Thoracic aorta (tissue), 2 donors: ENCODE data around the gene LRP1B. TPM values are rescaled to one million over a fixed set of nuclear protein-coding genes. Genes with fewer than 3 reads are reported as not detected.

ENCODE experiments used
- ATAC-seq: fragments of 150-250 bp; one replicate; pipeline ENCODE4 v1.8.0; 2017; ENCODE audit warnings: low read depth; ENCODE audit not compliant: insufficient number of reproducible peaks, low FRiP score
- DNase-seq: peaks from one replicate; pipeline ENCODE4 v3.0.0-alpha.2; 2020; ENCODE audit warnings: low spot score
- H3K27ac ChIP-seq, 2 donors: fragments of 200-600 bp; sonication (generic); 1 replicate in 1 of 2; 2 replicates in 1 of 2; pipeline ENCODE4 v1.5.1; 2016; ENCODE audit warnings: mild to moderate bottlenecking in 2 of 2, moderate library complexity in 2 of 2
- H3K27me3 ChIP-seq: fragments of 200-600 bp; sonication (generic); replicated peaks from 2 replicates; pipeline ENCODE4 v1.6.0; 2016; ENCODE audit warnings: mild to moderate bottlenecking; ENCODE audit not compliant: insufficient read depth
- H3K36me3 ChIP-seq: fragments of 200-600 bp; sonication (generic); one replicate; pipeline ENCODE4 v1.5.1; 2016
- H3K4me1 ChIP-seq, 2 donors: fragments of 200-600 bp; sonication (generic); 1 replicate in 1 of 2; 2 replicates in 1 of 2; pipeline versions ENCODE4 v1.5.1 to v1.6.0; 2016; ENCODE audit warnings: low read depth in 2 of 2, mild to moderate bottlenecking in 1 of 2; ENCODE audit not compliant: control insufficient read depth in 1 of 2
- H3K4me3 ChIP-seq: fragments of 200-600 bp; sonication (generic); 2 replicates; pipeline ENCODE4 v1.5.1; 2016; ENCODE audit warnings: mild to moderate bottlenecking
- H3K9me3 ChIP-seq: fragments of 200-600 bp; sonication (generic); 2 replicates; pipeline ENCODE4 v1.5.1; 2016
- total RNA-seq, 2 donors: library from RNA; depleted of rRNA; stranded (reverse); fragments of >200 nt; gene quantifications; one replicate each; pipeline versions ENCODE4 v1.1.0 to v1.2.3, GENCODE V29; 2016
- TF ChIP-seq, protein P1 (sequence below): fragments of 200-600 bp; sonication (generic); IDR thresholded peaks from one replicate; pipeline ENCODE4 v1.5.1; 2019; ENCODE audit warnings: antibody characterized with exemption

LRP1B gene
- total RNA-seq, 2 donors from 2014 or later: 0.27 to 0.28 TPM

DNA sequence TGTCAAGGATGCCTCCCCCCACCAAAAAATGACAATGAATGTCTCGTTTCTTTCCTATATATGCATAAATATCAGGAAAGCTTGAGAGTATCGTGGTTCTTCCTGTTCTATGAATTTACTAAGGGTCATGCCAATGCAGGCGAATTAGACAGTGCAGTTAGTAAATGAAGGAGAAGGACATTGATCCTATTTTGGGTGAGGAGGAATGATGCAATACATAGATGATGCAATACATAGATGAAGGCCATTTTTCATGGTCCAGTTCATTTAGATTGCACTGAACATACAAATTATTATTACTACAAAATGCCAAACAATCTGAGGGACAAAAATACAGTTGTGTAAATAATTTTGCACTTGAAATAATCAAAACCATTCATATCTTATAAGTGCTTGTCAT is 1265.0 kb downstream of the LRP1B start:
- ATAC-seq (no peak), DNase-seq (no peak)
- Histone ChIP-seq H3K4me3 (no peak overlapping the region), H3K36me3 (no peaks in the 10 kb centered on the region), H3K9me3 (no peaks in the 10 kb centered on the region), H3K4me1 (no peaks in the 10 kb centered on the region), H3K27me3 (no peaks in the 10 kb centered on the region), H3K27ac (no peak overlapping the region)
- TF ChIP-seq, protein P1, sequence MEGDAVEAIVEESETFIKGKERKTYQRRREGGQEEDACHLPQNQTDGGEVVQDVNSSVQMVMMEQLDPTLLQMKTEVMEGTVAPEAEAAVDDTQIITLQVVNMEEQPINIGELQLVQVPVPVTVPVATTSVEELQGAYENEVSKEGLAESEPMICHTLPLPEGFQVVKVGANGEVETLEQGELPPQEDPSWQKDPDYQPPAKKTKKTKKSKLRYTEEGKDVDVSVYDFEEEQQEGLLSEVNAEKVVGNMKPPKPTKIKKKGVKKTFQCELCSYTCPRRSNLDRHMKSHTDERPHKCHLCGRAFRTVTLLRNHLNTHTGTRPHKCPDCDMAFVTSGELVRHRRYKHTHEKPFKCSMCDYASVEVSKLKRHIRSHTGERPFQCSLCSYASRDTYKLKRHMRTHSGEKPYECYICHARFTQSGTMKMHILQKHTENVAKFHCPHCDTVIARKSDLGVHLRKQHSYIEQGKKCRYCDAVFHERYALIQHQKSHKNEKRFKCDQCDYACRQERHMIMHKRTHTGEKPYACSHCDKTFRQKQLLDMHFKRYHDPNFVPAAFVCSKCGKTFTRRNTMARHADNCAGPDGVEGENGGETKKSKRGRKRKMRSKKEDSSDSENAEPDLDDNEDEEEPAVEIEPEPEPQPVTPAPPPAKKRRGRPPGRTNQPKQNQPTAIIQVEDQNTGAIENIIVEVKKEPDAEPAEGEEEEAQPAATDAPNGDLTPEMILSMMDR: no peak

GRCh38 chr2:140863713-140864112 is 1267.1 kb downstream of the LRP1B start:
- ATAC-seq (no peak), DNase-seq (no peak)
- H3K36me3 ChIP-seq: no peaks in the 10 kb centered on the region
- no peaks in the 10 kb centered on the region for H3K4me1 ChIP-seq
- H3K27ac ChIP-seq: no peak overlapping the region
- no peaks in the 10 kb centered on the region for H3K9me3 ChIP-seq
- H3K4me3 ChIP-seq: no peak overlapping the region
- TF ChIP-seq, protein P1: peak; percentile 48
- no peaks in the 10 kb centered on the region for H3K27me3 ChIP-seq

DNA sequence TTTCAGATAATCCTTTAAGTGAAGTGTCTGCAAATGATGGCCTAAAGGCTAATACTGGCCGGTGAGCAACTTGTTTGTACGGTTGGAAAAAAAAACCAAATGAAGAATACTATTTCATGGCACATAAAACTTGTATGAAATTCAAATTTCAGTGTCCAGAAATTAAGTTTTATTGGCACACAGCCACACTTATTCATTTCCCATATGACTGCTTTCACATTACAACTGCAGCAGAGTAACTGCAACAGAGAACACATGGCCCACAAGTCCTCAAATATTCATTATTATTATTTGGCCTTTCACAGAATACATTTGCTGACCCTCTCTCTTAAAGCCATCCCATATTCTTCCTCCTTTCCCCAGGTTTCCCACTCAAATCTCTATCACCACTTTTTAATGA is 1268.6 kb downstream of the LRP1B start:
- Histone ChIP-seq H3K4me1 (no peaks in the 10 kb centered on the region), H3K9me3 (no peaks in the 10 kb centered on the region), H3K4me3 (no peak overlapping the region), H3K27ac (no peak overlapping the region), H3K36me3 (no peaks in the 10 kb centered on the region), H3K27me3 (no peaks in the 10 kb centered on the region)
- no peak for DNase-seq
- ATAC-seq: no peak
- TF ChIP-seq, protein P1: no peak

- no peak for ATAC-seq
Observed at GRCh38 chr2:140861666-140862065, 1269.2 kb downstream of the LRP1B start.

GRCh38 chr2:140855471-140855870 is 1275.3 kb downstream of the LRP1B start:
- Histone ChIP-seq H3K27ac (no peak overlapping the region), H3K36me3 (no peaks in the 10 kb centered on the region), H3K4me3 (no peak overlapping the region), H3K4me1 (no peaks in the 10 kb centered on the region), H3K27me3 (no peaks in the 10 kb centered on the region), H3K9me3 (no peaks in the 10 kb centered on the region)
- TF ChIP-seq, protein P1: no peak
- no peak for ATAC-seq
- DNase-seq: no peak

More at GRCh38 chr2:140861666-140862065, 1269.2 kb downstream of the LRP1B start:
- H3K36me3 ChIP-seq: no peaks in the 10 kb centered on the region
- no peaks in the 10 kb centered on the region for H3K27me3 ChIP-seq
- no peaks in the 10 kb centered on the region for H3K9me3 ChIP-seq
- no peak overlapping the region for H3K4me3 ChIP-seq
- H3K27ac ChIP-seq: no peak overlapping the region
- H3K4me1 ChIP-seq: no peaks in the 10 kb centered on the region
- DNase-seq: no peak
- TF ChIP-seq, protein P1: no peak
